Measurements from ENCODE around the gene MED25. TPM values are rescaled to one million over a fixed set of nuclear protein-coding genes. Genes with fewer than 3 reads are reported as not detected.

Gene MED25
- total RNA-seq, 1 donor from 2014 or later, result 72.2 TPM

- no peak overlapping the region for H3K4me3 ChIP-seq (ENCODE audit: insufficient read depth, low read depth, low read length)
- H3K27me3 Mint-ChIP-seq (ENCODE audit: low read depth, unreplicated experiment), result no peaks in the 10 kb centered on the region
- no peak overlapping the region for H2AFZ ChIP-seq (ENCODE audit: low read depth, low read length)
- H3K4me3 Mint-ChIP-seq (ENCODE audit: unreplicated experiment), result no peak overlapping the region
- H3K4me1 Mint-ChIP-seq (ENCODE audit: low read depth, unreplicated experiment), result no peaks in the 10 kb centered on the region
- H3K27me3 ChIP-seq (ENCODE audit: insufficient read depth, low read length), result no peaks in the 10 kb centered on the region
- H4K20me1 ChIP-seq (ENCODE audit: insufficient read depth, low read length), result peaks cover 5% of the 10 kb centered on the region
- H3K36me3 ChIP-seq (ENCODE audit: insufficient read depth, low read length), result peaks cover 9% of the 10 kb centered on the region
- no peak for DNase-seq (ENCODE audit: low read depth)
- peaks cover 6% of the 10 kb centered on the region for H3K9me3 ChIP-seq (ENCODE audit: insufficient read depth, low read depth, low read length)
- no peak overlapping the region for H3K4me2 ChIP-seq (ENCODE audit: low read length)
- H3K36me3 Mint-ChIP-seq (ENCODE audit: low read depth, unreplicated experiment), result peaks cover 24% of the 10 kb centered on the region
- peaks cover 7% of the 10 kb centered on the region for H3K4me1 ChIP-seq (ENCODE audit: insufficient read depth, low read length)
- no peak for FAIRE-seq
- TF ChIP-seq CTCF (IDR thresholded peaks at IDR 0.05; ENCODE audit: insufficient read depth, low read depth, low read length) (no peak), EZH2 (IDR thresholded peaks at IDR 0.05; ENCODE audit: insufficient read depth, low read length) (no peak)
- no peak overlapping the region for H3K9ac ChIP-seq (ENCODE audit: low read length)
- H3K27ac ChIP-seq (ENCODE audit: low read depth, low read length), result no peak overlapping the region
- H3K79me2 ChIP-seq (ENCODE audit: insufficient read depth, low read length), result peaks cover 15% of the 10 kb centered on the region
- no peaks in the 10 kb centered on the region for H3K9me3 Mint-ChIP-seq (ENCODE audit: unreplicated experiment)
- no peak overlapping the region for H3K27ac Mint-ChIP-seq (ENCODE audit: unreplicated experiment)
Observed at GRCh38 chr19:49881186-49881585, 63.1 kb downstream of the MED25 start.

- no peak overlapping the region for H3K27ac Mint-ChIP-seq (ENCODE audit: unreplicated experiment)
- no peak overlapping the region for H3K4me3 ChIP-seq (ENCODE audit: insufficient read depth, low read depth, low read length)
- peaks cover 24% of the 10 kb centered on the region for H3K36me3 Mint-ChIP-seq (ENCODE audit: low read depth, unreplicated experiment)
- H3K27me3 Mint-ChIP-seq (ENCODE audit: low read depth, unreplicated experiment), result no peaks in the 10 kb centered on the region
- no peak overlapping the region for H3K9ac ChIP-seq (ENCODE audit: low read length)
- peaks cover 5% of the 10 kb centered on the region for H4K20me1 ChIP-seq (ENCODE audit: insufficient read depth, low read length)
- DNase-seq (ENCODE audit: low read depth) (no peak), FAIRE-seq (no peak)
- H3K9me3 Mint-ChIP-seq (ENCODE audit: unreplicated experiment), result no peaks in the 10 kb centered on the region
- H3K27me3 ChIP-seq (ENCODE audit: insufficient read depth, low read length), result no peaks in the 10 kb centered on the region
- peaks cover 6% of the 10 kb centered on the region for H3K9me3 ChIP-seq (ENCODE audit: insufficient read depth, low read depth, low read length)
- TF ChIP-seq EZH2 (IDR thresholded peaks at IDR 0.05; ENCODE audit: insufficient read depth, low read length), result no peak
- peaks cover 9% of the 10 kb centered on the region for H3K36me3 ChIP-seq (ENCODE audit: insufficient read depth, low read length)
- H2AFZ ChIP-seq (ENCODE audit: low read depth, low read length), result no peak overlapping the region
- peaks cover 7% of the 10 kb centered on the region for H3K4me1 ChIP-seq (ENCODE audit: insufficient read depth, low read length)
- H3K4me3 Mint-ChIP-seq (ENCODE audit: unreplicated experiment), result no peak overlapping the region
- H3K79me2 ChIP-seq (ENCODE audit: insufficient read depth, low read length), result peaks cover 13% of the 10 kb centered on the region
- no peak overlapping the region for H3K4me2 ChIP-seq (ENCODE audit: low read length)
- no peaks in the 10 kb centered on the region for H3K4me1 Mint-ChIP-seq (ENCODE audit: low read depth, unreplicated experiment)
- no peak overlapping the region for H3K27ac ChIP-seq (ENCODE audit: low read depth, low read length)
Observed at GRCh38 chr19:49881672-49882394, 63.7 kb downstream of the MED25 start.

GRCh38 chr19:49882643-49883042 is 64.6 kb downstream of the MED25 start:
- H3K9me3 Mint-ChIP-seq (ENCODE audit: unreplicated experiment), result no peaks in the 10 kb centered on the region
- TF ChIP-seq CTCF (IDR thresholded peaks at IDR 0.05; ENCODE audit: insufficient read depth, low read depth, low read length), result no peak
- TF ChIP-seq EZH2 (IDR thresholded peaks at IDR 0.05; ENCODE audit: insufficient read depth, low read length), result no peak
- Histone ChIP-seq H3K4me2 (ENCODE audit: low read length) (no peak overlapping the region), H4K20me1 (ENCODE audit: insufficient read depth, low read length) (peaks cover 5% of the 10 kb centered on the region), H3K27ac (ENCODE audit: low read depth, low read length) (no peak overlapping the region), H3K4me1 (ENCODE audit: insufficient read depth, low read length) (peaks cover 7% of the 10 kb centered on the region), H3K9me3 (ENCODE audit: insufficient read depth, low read depth, low read length) (peaks cover 6% of the 10 kb centered on the region), H2AFZ (ENCODE audit: low read depth, low read length) (no peak overlapping the region), H3K4me3 (ENCODE audit: insufficient read depth, low read depth, low read length) (no peak overlapping the region), H3K36me3 (ENCODE audit: insufficient read depth, low read length) (peaks cover 9% of the 10 kb centered on the region), H3K27me3 (ENCODE audit: insufficient read depth, low read length) (no peaks in the 10 kb centered on the region), H3K79me2 (ENCODE audit: insufficient read depth, low read length) (peaks cover 13% of the 10 kb centered on the region), H3K9ac (ENCODE audit: low read length) (no peak overlapping the region)
- peaks cover 24% of the 10 kb centered on the region for H3K36me3 Mint-ChIP-seq (ENCODE audit: low read depth, unreplicated experiment)
- H3K27ac Mint-ChIP-seq (ENCODE audit: unreplicated experiment), result no peak overlapping the region
- no peaks in the 10 kb centered on the region for H3K27me3 Mint-ChIP-seq (ENCODE audit: low read depth, unreplicated experiment)
- H3K4me3 Mint-ChIP-seq (ENCODE audit: unreplicated experiment), result no peak overlapping the region
- no peak for FAIRE-seq
- no peaks in the 10 kb centered on the region for H3K4me1 Mint-ChIP-seq (ENCODE audit: low read depth, unreplicated experiment)
- DNase-seq (ENCODE audit: low read depth), result no peak
